Measurements from ENCODE around the gene HTR4.
"Not testable (repeated sequence)": the region's sequence is repeated elsewhere in the genome, so short reads cannot be mapped to it uniquely, and the experiment has no call there.

HTR4 gene

GRCh38 chr5:148595697-148596096, 58.6 kb downstream of the HTR4 start:
- no peak for DNase-seq

- DNase-seq = no peak
These were observed 67.5 kb downstream of the HTR4 start for GRCh38 chr5:148586796-148587195.

DNA sequence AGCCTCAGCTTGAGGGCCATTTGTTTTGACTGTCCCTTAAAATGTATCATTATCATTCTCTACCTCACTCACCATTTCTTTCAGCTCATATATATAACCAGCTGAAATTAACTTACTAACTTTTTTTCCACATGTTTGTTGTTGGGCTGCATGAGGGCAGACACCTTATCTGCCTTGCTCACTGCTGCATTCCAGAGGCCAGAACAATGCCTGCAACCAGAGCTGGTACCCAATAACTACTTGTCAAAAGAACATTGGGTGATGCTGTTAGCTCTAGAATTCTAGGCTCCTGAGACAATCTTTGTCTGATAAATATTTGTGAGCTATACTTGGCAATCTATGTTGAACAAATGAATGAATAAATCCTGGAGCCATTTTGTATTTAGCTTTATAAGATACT, 68.3 kb downstream of the HTR4 start:
- DNase-seq = no peak

GRCh38 chr5:148584103-148584502, 70.2 kb downstream of the HTR4 start:
- DNase-seq = no peak

DNA sequence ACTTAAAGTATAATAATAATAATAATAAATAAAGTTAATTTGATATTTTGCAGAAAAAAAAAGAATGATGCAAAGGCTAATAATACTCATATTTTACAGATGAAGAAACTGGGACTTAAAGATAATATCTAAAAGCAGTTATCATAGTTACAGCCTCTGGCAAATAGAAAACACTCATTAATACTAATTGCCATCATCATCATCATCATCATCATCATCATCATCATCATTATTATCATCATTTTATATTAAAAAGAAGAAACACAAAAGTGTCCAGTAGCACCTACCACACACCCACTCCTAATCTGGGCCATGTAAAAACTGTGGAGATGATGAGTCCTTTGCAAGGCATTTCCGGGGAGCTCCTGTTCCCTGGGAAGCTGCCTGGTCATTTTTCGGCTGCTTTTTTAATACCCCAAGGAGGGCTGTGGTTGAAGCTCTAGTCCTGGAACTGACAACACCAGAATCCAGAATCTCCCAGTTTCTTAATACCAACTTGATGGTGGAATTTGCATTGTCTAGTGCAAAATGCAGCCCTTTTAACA, 70.8 kb downstream of the HTR4 start:
- no peak for DNase-seq

GRCh38 chr5:148574167-148574566, 80.2 kb downstream of the HTR4 start:
- DNase-seq = no peak

DNA sequence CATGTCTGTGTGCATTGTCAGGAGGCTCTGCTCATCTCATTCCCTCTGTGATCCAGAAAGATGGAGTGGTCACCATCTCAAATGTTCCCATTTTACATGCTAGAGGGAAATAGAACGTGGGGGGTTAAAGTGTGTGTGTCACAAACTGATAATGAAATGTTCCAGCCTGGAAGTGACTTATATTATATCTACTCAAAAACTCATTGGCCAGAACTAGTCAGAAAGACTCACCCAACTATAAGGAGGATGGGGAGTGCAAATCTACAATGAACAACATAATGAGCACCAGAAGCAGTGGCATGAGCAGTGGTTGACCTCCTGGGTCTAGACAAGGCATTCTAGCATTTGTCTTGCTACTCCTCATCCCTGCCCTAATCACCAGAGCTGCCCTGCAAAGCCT, 81.0 kb downstream of the HTR4 start:
- no peak for DNase-seq

DNA sequence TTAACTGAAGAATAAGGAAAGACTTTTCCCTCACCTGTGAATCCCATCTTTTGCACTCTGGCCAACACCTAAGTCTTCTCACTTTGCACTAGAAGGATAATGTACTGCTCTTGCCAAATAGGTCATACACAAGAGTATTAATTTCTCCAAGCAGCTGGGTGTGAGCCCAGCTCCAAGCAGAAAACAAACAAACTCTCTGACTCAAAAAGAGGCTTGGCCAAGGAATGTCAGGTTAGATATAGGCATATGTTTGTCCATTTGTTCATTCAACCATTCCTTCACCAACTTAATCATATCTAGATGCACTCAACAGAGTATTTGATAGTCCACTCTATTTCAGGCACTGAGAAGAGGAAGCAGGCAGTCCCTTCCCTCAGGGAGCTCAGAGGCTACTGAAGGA, 84.4 kb downstream of the HTR4 start:
- no peak for DNase-seq

DNA sequence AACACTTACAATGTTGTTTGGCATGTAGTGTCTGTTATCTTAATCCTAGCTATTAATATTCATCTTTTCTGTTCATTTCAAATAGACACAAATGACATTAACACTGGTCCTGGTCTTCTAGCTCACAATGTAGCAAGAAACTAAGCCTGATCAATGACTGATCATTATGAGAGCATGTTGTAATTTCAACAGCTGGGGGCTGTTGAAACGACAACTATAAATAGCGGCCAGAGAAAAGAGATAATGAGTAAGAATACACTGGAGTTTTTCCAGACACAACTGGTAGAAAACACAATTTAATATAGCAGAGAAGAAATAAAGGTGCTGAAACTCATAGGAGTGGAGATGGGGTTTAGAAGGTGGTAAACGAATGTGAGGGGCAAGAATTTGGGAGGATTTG, 89.2 kb downstream of the HTR4 start:
- DNase-seq = no peak

- DNase-seq = no peak
These were observed 91.3 kb downstream of the HTR4 start for GRCh38 chr5:148563021-148563420.

- peak; percentile 1 for DNase-seq
These were observed 92.5 kb downstream of the HTR4 start for GRCh38 chr5:148561801-148562311.

DNA sequence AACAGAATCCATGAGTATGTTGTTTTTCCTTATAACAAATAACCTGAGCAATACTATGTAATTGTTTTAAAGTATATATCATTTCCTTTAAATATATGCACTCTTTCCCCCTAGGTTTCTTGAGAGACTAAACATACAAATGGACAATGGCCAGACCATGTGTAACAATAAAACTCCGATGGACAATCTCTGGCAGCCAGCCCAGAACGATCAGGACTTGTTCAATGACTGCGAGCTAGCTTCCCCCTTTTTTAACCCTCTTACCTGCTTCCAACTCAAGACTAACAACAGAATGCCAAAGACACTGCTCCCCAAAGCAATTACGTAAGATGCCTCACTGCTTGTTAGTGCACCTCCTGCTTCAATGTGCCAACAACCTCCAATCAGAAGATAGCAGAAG, 94.9 kb downstream of the HTR4 start:
- DNase-seq = no peak

DNA sequence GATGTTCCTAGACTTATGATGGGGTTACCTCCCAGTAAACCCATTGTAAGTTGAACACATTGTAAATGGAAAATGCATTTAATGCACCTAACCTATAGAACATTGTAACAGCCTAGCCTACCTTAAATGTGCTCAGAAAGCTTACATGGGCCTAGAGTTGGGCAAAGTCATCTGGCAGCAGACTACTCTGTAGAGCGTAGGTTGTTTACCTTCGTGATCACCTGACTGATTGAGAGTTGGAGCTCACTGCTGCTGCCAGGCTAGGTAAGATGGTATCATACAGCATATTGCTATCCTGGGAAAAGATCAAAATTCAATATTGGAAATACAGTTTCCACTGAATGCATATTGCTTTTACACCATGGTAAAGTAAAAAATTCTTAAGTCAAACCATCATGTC, 95.4 kb downstream of the HTR4 start:
- DNase-seq = no peak

DNA sequence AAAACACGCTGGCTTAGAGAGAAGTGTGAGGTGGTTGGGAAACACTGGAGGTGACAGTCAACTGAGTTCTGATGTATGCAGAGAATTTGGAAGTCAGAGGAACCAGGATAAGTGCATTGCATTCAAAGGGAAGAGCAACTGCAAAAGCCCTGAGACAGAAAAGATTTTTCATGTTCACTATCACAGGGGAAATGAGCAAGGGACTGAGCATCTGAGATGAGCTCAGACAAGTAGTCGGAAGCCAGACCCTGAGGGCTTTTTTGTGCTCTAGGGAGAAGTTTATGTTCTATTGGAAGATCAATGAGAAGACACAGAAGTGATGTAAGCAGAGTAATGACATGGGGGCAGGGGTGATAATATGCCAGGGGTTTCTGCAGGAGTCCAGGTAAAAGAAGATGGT, 97.5 kb downstream of the HTR4 start:
- no peak for DNase-seq

GRCh38 chr5:148554621-148555020, 99.7 kb downstream of the HTR4 start:
- DNase-seq = no peak

- no peak for DNase-seq
These were observed 110.6 kb downstream of the HTR4 start for GRCh38 chr5:148543727-148544126.

GRCh38 chr5:148542812-148543211, 111.5 kb downstream of the HTR4 start:
- DNase-seq = no peak

DNA sequence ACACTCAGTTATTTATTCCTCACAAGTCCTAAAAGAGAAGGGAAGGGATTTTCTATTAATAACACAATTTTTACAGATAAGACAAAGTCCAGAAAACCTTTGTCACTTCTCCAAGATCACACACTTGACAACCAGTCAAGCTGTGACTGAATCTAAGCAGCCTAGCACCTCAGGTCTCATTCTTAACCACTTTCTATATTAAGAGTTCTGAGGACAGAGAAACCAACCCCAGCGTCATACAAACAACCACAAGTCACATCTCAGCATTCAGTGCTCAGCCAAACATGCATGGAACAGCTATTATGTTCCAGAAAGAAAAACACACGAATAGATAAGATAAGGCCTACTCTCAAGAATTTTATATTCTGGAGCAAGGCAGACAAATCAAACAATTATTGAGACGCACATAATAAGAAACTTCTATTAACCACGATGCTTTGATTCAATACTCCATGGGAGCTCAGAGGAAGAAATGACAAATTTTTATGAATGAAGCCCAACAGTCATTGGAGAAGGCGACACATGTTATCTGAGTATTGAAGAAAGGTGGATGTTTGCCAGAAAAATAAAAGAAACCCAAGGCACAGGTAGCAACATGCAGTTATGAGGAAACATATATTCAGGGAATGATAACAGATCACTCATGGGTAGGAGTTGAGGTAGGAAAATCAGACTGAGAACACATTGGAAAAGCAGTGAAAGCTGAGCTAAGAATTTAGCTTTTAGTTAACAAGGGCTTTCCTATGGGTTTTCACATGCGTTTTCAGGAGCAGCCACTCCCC, 113.1 kb downstream of the HTR4 start:
- DNase-seq = no peak

GRCh38 chr5:148540647-148541046, 113.7 kb downstream of the HTR4 start:
- no peak for DNase-seq

DNA sequence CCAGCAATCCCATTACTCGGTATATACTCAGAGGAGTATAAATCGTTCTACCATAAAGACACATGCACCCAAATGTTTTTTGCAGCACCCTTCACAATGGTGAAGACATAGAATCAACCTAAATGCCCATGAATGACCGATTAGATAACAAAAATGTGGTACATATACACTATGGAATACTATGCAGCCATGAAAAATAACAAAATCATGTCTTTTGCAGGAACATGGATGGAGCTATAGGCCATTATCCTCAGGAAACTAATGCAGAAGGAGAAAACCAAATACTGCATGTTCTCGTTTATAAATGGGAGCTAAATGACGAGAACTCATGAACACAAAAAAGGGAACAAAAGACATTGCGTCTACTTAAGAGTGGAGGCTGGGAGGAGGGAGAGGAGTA, 114.5 kb downstream of the HTR4 start:
- DNase-seq = no peak

DNA sequence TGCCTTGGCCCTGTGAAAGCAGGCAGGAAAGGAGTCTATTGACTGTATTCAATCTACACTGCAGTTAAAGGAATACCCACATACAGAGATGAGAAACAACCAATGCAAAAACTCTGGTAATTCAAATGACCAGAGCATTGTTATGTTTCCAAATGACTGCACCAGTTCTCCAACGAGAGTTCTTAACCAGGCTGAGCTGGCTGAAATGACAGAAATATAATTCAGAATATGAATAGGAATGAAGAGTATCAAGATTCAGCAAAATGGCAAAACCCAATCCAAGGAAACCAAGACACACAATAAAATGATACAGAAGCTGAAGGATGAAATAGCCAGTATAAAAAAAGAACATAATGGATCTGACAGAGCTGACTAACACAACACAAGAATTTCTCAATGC, 119.1 kb downstream of the HTR4 start:
- no peak for DNase-seq

DNA sequence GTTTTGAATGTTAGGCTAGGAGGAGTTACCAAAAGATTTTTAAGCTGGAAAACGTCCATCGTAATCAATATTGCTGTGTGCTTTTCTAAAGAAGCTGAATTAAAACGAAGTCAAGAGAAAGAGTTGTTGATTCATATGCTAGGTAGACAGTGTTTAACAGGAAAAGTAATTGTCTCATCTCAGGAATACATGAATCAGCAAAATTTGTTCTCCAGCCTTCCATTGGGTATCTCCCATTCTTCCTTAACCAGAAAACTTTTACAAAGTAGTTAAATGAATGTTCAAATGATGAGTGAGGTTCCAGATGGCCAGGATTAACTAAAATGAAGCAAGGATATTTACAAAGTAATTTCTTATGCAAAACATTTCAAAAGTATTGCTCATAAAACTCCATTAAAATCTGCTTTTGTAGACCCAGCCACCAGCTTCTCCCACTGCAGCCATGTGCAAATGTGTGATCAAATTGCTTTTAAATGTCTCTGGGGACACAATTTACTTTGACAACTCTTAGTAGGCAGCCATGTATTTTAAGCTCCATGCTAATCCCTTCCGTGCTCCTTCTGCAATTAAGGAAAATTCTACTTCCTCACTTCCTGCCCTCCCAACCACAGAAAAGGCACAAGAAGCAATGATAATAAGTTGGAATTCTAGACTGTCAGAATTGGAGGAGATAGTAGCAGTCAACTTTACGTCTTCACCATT, 121.2 kb downstream of the HTR4 start:
- DNase-seq = no peak

- DNase-seq = not testable (repeated sequence)
These were observed 124.9 kb downstream of the HTR4 start for GRCh38 chr5:148529450-148529849.

DNA sequence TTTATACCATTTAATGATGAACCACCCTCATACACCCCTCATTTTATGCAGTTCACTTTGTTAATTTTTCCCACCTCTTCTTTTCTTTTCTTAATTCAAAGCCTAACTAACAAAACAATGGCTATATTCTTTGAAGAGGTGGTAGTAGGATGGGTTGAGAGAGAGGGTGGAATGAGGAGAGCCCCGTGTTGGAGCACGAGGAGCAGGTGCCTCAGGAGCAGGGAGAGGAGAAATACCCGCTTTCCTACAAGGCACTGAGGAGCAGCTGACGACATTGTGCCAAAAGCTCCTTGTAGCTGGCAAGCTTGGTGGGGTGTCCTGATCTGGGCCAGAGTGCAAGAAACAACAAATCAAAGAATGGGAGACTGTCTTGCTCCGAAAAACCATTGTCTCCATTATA, 129.6 kb downstream of the HTR4 start:
- DNase-seq = no peak

Measured in activated CD4-positive, alpha-beta T cell treated with anti-CD3 and anti-CD28 coated beads, Interleukin-2, amount 50 U/mL, for 16 hours (primary cell).